GM12891 (cell line): Measurements from ENCODE around the gene CYBC1.

Source experiments
- POLR2A ChIP-seq: IDR thresholded peaks from 2 replicates; pipeline ENCODE4 v1.6.1; 2011; ENCODE audit warnings: low read depth, low read length, control low read depth
- POLR2AphosphoS5 ChIP-seq: IDR thresholded peaks from 2 replicates; pipeline ENCODE4 v1.6.1; 2011; ENCODE audit warnings: low read depth, low read length, control low read depth

DNA sequence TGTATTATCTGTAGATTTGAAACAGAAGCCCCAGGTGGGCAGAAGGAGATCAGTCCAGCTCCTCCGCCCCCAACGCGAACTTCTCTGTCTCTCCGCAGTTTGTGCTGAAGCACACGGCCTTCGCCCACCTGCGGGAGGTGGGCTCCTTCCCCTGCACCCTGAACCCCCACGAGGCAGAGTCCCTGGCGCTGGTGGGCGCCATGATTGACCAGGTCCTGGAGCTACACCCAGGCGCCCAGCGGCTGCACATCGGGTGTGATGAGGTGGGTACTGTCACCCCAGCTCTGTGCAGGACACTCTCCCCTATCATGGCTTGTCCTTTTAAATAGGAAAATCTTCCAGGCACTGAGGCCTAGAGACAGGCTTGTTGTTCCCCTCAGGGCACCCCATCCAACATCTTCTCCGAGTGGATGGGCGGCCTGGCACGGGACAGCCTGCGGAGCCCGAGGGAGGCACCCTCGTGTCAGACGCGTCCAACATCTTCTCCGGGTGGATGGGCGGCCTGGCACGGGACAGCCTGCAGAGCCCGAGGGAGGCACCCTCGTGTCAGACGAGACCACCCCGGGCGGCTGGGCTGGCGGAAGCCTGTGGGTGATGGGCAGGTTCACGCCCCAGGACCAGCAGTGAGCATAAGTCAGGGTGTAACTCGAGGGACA, 16.9 kb downstream of the CYBC1 start:
- TF ChIP-seq POLR2A (no peak), POLR2AphosphoS5 (no peak)
